Measurements from ENCODE around the gene TIMMDC1. TPM values are rescaled to one million over a fixed set of nuclear protein-coding genes. Genes with fewer than 3 reads are reported as not detected.

TIMMDC1 gene
- polyA plus RNA-seq, 1 of the 3 experiments (the other 2 are of a cell fraction) = 128 TPM

DNA sequence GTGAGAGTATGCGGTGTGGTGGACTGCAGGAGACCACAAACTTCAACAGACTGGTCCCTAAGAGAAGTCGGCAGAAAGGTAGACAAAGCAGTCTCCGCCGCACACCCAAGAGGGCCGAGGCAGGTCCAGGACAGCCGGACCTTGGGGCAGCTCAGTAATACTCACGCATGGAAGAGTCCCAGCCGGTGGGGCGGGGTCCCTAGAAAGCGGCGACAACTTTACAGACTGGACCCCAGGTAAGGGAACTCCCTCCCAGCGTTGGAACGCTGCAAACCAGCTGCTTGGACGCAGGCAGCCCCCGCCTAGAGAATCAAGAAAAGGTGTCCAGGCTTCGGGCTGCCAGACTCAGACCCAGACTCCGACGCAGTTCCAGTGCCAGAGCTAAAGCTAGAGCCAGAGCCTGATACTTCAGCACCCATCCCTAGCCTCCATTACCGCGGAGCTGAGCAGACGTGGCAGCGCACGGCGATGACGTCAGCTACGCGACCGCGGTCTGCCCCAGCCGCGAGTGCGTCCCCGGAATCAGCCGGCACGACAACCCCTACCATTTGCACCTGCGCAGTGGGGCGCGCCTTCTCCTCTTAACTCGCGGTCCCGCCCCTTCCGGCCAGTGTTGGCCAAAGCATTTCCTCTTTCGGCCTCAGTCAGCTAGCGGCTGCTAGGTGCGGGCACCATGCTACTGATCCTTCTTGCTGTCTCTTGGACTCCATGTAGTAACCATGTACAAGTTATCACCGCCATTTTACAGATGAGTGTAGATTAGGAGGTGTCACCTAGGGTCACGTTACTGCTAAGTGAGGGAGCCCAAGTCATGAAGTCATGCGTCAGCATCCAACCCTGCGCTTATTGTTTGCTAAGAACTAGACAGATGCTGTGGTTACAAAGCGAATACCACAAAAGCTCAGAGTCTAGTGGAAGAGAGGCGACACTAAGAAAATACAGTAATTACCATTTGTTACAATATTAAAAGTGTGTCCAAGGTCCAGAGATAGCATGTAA, 34.9 kb upstream of the TIMMDC1 start, which contains the start of gene TMEM39A:
Gene TMEM39A, minus strand, starts transcription at position 445 of the 999 bp plus-strand sequence. CDS start 1,541 bp downstream, outside the sequence.
- peaks cover 11 to 15% of the 10 kb centered on the region in 2 experiments for H3K4me1 ChIP-seq (ENCODE audit: control insufficient read depth in 1 of 2, insufficient read depth in 2 of 2, low read depth in 1 of 2, low read length in 1 of 2)
- peak within 1 kb of the TSS; percentile 86 for H2AFZ ChIP-seq (ENCODE audit: low read depth)
- peak within 1 kb of the TSS; percentile 99 to 100 for H3K4me3 ChIP-seq (ENCODE audit: low read depth in 2 of 2, low read length in 1 of 2)
- H3K27ac ChIP-seq (ENCODE audit: low read depth in 2 of 2, low read length in 1 of 2) = peak within 1 kb of the TSS; percentile 90 to 96
- DNase-seq = peak; percentile 98
- H3K27me3 ChIP-seq (ENCODE audit: insufficient read depth) = no peaks in the 10 kb centered on the region
- H3K9ac ChIP-seq = peak within 1 kb of the TSS; percentile 99
- peaks cover 35 to 39% of the 10 kb centered on the region in 2 experiments for H3K36me3 ChIP-seq (replicated peaks in 1 of 2; ENCODE audit: control insufficient read depth in 1 of 2, insufficient read depth in 2 of 2, low read length in 1 of 2)
- H3F3A ChIP-seq (replicated peaks; ENCODE audit: insufficient read depth) = no peaks in the 10 kb centered on the region
- peaks cover 50% of the 10 kb centered on the region for H3K79me2 ChIP-seq (ENCODE audit: insufficient read depth)
- WGBS (ENCODE audit: low lambda C conversion rate) = 5% methylated on average over 33 of the region's 51 CpGs
- TF ChIP-seq RFX5 (IDR thresholded peaks at IDR 0.05; ENCODE audit: low read length) (peak; percentile 52; the same call in 1 of the 2 replicates), FOSL2 (IDR thresholded peaks at IDR 0.05; ENCODE audit: borderline replicate concordance, low read depth) (no peak), ELF1 (IDR thresholded peaks at IDR 0.05) (peak; percentile 86), RCOR1 (IDR thresholded peaks at IDR 0.05; ENCODE audit: low read length) (0 out of 2 replicates have a peak, but pooled peaks have one; percentile 19), YY1 (IDR thresholded peaks at IDR 0.05; ENCODE audit: low read depth) (peak; percentile 91), MEF2A (IDR thresholded peaks at IDR 0.05; ENCODE audit: borderline replicate concordance, low read depth) (no peak), EP300 (IDR thresholded peaks at IDR 0.05; ENCODE audit: borderline replicate concordance in 1 of 2, low read depth in 1 of 2, low read length in 1 of 2) (no peak), GABPA (IDR thresholded peaks at IDR 0.05; ENCODE audit: low read depth) (peak; percentile 85), POLR2AphosphoS5 (IDR thresholded peaks at IDR 0.05; ENCODE audit: low read depth, low read length) (peak; percentile 99), EZH2phosphoT487 (IDR thresholded peaks at IDR 0.05; ENCODE audit: borderline replicate concordance, low read depth) (no peak), SIN3A (IDR thresholded peaks at IDR 0.05; ENCODE audit: borderline replicate concordance, low read depth, low read length) (peak; percentile 85; the same call in 1 of the 2 replicates), NRF1 (IDR thresholded peaks at IDR 0.05; ENCODE audit: low read depth, low read length) (peak; percentile 83), MAX (IDR thresholded peaks at IDR 0.05; ENCODE audit: low read depth) (peak; percentile 85), REST (IDR thresholded peaks at IDR 0.05; ENCODE audit: low read depth, low read length) (peak; percentile 61; the same call in 1 of the 2 replicates), TAF1 (IDR thresholded peaks at IDR 0.05; ENCODE audit: borderline replicate concordance, low read depth, low read length) (peak; percentile 94), FOXM1 (IDR thresholded peaks at IDR 0.05; ENCODE audit: low read depth) (no peak), MXI1 (IDR thresholded peaks at IDR 0.05; ENCODE audit: low read depth, low read length) (peak; percentile 91), CHD2 (IDR thresholded peaks at IDR 0.05; ENCODE audit: low read length, partially characterized antibody) (peak; percentile 86)
- TF ChIP-seq, protein P1, sequence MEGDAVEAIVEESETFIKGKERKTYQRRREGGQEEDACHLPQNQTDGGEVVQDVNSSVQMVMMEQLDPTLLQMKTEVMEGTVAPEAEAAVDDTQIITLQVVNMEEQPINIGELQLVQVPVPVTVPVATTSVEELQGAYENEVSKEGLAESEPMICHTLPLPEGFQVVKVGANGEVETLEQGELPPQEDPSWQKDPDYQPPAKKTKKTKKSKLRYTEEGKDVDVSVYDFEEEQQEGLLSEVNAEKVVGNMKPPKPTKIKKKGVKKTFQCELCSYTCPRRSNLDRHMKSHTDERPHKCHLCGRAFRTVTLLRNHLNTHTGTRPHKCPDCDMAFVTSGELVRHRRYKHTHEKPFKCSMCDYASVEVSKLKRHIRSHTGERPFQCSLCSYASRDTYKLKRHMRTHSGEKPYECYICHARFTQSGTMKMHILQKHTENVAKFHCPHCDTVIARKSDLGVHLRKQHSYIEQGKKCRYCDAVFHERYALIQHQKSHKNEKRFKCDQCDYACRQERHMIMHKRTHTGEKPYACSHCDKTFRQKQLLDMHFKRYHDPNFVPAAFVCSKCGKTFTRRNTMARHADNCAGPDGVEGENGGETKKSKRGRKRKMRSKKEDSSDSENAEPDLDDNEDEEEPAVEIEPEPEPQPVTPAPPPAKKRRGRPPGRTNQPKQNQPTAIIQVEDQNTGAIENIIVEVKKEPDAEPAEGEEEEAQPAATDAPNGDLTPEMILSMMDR (IDR thresholded peaks at IDR 0.05) = no peak
- H3K9me3 ChIP-seq = no peaks in the 10 kb centered on the region
- ChIA-PET CTCF (interaction anchor here (0.7 to 3.9 kb wide), 6 partner anchors 10 to 222 kb away, joined by 3 to 24 read pairs (median 3); no protein-coding TSS in a partner anchor), POLR2A (interaction anchor here (0.6 to 2.1 kb wide), 10 partner anchors 10 to 222 kb away, joined by 3 to 11 read pairs (median 4); partner anchors contain the start of genes B4GALT4, COX17 and TIMMDC1)
- peaks cover 5% of the 10 kb centered on the region; the same call in 1 of the 2 replicates for H4K20me1 ChIP-seq (ENCODE audit: insufficient read depth)
- H3K9me2 ChIP-seq = no peaks in the 10 kb centered on the region
- H3K4me2 ChIP-seq = peak within 1 kb of the TSS; percentile 98
